A673 (cell line): Measurements from ENCODE around the gene SLC6A20. TPM values are rescaled to one million over a fixed set of nuclear protein-coding genes. Genes with fewer than 3 reads are reported as not detected.

Experiments
- BruUV-seq: library from RNA; stranded (reverse); fragments of 400-500 nt; replicated peaks from 2 replicates; lab custom pipeline; 2021; lab: Mats Ljungman, UMichigan
- CTCF ChIA-PET: fragments of 300-600 bp; sonication (Branson Sonifier 250); formaldehyde crosslinking; loops from one replicate; lab custom pipeline; 2022; ENCODE audit warnings: antibody characterized with exemption; lab: Charles Lee
- POLR2A ChIA-PET: fragments of 300-600 bp; sonication (Branson Sonifier 250); formaldehyde crosslinking; loops from one replicate; lab custom pipeline; 2022; ENCODE audit warnings: antibody characterized with exemption; ENCODE audit not compliant: low non-redundant PET; lab: Charles Lee
- DNase-seq: peaks from one replicate; pipeline ENCODE4 v3.0.0-alpha.2; 2015; ENCODE audit warnings: low spot score
- H3K27ac ChIP-seq: fragments of 200-600 bp; sonication (generic); 2 replicates; pipeline ENCODE4 v1.5.1; 2016; ENCODE audit warnings: mixed run types, low read depth, mild to moderate bottlenecking, mixed read lengths, antibody characterized with exemption, low read length; ENCODE audit not compliant: poor library complexity, severe bottlenecking
- H3K27me3 ChIP-seq: fragments of 200-600 bp; sonication (generic); replicated peaks from 2 replicates; pipeline ENCODE4 v1.6.1; 2017; ENCODE audit warnings: mixed run types, low read depth, mild to moderate bottlenecking, mixed read lengths, antibody characterized with exemption, low read length; ENCODE audit not compliant: insufficient read depth, poor library complexity
- H3K36me3 ChIP-seq: fragments of 200-600 bp; sonication (generic); 2 replicates; pipeline ENCODE4 v1.6.1; 2016; ENCODE audit warnings: mixed run types, mild to moderate bottlenecking, mixed read lengths, antibody characterized with exemption, low read length; ENCODE audit not compliant: insufficient read depth, poor library complexity, severe bottlenecking
- H3K4me1 ChIP-seq: fragments of 200-600 bp; sonication (generic); 2 replicates; pipeline ENCODE4 v1.6.1; 2017; ENCODE audit warnings: mixed run types, mild to moderate bottlenecking, mixed read lengths, antibody characterized with exemption, low read length; ENCODE audit not compliant: insufficient read depth, poor library complexity, severe bottlenecking
- H3K4me3 ChIP-seq: fragments of 200-600 bp; sonication (generic); 2 replicates; pipeline ENCODE4 v1.5.1; 2016; ENCODE audit warnings: low read depth, mixed run types, mild to moderate bottlenecking, mixed read lengths, low read length; ENCODE audit not compliant: poor library complexity, severe bottlenecking
- H3K9me3 ChIP-seq: fragments of 200-600 bp; sonication (generic); 2 replicates; pipeline ENCODE4 v1.6.1; 2016; ENCODE audit warnings: mixed run types, low read depth, mild to moderate bottlenecking, mixed read lengths, antibody characterized with exemption, low read length; ENCODE audit not compliant: poor library complexity, severe bottlenecking
- EZH2 ChIP-seq: fragments of 200-600 bp; sonication (generic); IDR thresholded peaks from 2 replicates; pipeline ENCODE4 v1.6.1; 2017; ENCODE audit warnings: borderline replicate concordance, low read depth, mild to moderate bottlenecking, mixed read lengths, antibody characterized with exemption, low read length; ENCODE audit not compliant: poor library complexity, severe bottlenecking
- intact Hi-C: fragments of 100-400 bp; cut with micrococcal nuclease; formaldehyde crosslinking; loops from one replicate; pipeline ENCODE4 v1.10.0; 2022; ENCODE audit not compliant: unreplicated experiment
- total RNA-seq: library from RNA; stranded (reverse); gene quantifications from 2 replicates; pipeline ENCODE4 v1.2.3, GENCODE V29; 2021
- TF ChIP-seq, protein P1 (sequence below): fragments of 300-800, 200-600 bp; sonication (generic); conservative IDR thresholded peaks from 2 replicates; pipeline ENCODE4 v1.5.1; 2017; ENCODE audit warnings: low read depth, mild to moderate bottlenecking, antibody characterized with exemption, low read length, moderate library complexity, mixed read lengths

SLC6A20 gene
- total RNA-seq, 1 experiment from 2014 or later = not detected

DNA sequence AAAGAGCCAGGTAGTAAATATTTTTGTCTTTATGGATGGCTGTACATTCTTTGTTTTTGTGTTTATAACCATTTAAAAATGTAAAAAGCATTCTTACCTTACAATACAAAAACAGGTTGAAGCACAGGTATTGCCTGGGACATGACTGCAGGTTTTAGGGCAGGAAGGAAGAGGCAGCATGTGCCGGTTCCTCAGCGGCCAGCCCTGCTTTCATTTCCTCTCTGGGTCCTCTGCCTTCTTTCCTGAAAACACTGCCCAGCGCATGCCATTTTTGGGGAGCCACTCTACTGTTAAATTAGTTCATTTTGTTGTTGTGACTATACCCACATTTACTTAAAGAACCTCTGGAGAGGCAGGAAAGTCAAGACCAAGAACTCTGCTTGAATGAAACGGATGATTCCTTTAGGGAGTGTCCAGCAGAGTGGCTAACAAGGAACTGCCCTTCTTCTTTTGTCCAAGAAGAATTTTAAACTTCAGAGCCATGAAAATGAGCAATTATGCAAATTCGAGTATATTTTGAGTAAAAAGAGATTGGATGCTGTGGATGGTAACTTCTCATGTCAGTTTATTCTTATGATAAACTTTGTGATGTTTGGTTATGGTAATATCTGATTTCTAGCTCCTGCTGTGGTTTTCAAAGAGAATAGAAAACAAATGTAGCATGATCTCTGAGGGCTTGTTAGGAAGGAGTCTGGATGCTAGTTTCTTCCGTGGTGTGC lies 54.4 kb downstream of the SLC6A20 start:
- POLR2A ChIA-PET = no interaction called here
- no peaks in the 10 kb centered on the region for H3K4me1 ChIP-seq
- H3K27ac ChIP-seq = no peak overlapping the region
- H3K36me3 ChIP-seq = peaks cover 20% of the 10 kb centered on the region
- no TSS peak for BruUV-seq
- intact Hi-C loops = no loop called here
- TF ChIP-seq EZH2 = no peak
- TF ChIP-seq, protein P1, sequence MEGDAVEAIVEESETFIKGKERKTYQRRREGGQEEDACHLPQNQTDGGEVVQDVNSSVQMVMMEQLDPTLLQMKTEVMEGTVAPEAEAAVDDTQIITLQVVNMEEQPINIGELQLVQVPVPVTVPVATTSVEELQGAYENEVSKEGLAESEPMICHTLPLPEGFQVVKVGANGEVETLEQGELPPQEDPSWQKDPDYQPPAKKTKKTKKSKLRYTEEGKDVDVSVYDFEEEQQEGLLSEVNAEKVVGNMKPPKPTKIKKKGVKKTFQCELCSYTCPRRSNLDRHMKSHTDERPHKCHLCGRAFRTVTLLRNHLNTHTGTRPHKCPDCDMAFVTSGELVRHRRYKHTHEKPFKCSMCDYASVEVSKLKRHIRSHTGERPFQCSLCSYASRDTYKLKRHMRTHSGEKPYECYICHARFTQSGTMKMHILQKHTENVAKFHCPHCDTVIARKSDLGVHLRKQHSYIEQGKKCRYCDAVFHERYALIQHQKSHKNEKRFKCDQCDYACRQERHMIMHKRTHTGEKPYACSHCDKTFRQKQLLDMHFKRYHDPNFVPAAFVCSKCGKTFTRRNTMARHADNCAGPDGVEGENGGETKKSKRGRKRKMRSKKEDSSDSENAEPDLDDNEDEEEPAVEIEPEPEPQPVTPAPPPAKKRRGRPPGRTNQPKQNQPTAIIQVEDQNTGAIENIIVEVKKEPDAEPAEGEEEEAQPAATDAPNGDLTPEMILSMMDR = no peak
- no peaks in the 10 kb centered on the region for H3K27me3 ChIP-seq
- CTCF ChIA-PET = no interaction called here
- H3K9me3 ChIP-seq = no peaks in the 10 kb centered on the region
- DNase-seq = no peak
- no peak overlapping the region for H3K4me3 ChIP-seq

DNA sequence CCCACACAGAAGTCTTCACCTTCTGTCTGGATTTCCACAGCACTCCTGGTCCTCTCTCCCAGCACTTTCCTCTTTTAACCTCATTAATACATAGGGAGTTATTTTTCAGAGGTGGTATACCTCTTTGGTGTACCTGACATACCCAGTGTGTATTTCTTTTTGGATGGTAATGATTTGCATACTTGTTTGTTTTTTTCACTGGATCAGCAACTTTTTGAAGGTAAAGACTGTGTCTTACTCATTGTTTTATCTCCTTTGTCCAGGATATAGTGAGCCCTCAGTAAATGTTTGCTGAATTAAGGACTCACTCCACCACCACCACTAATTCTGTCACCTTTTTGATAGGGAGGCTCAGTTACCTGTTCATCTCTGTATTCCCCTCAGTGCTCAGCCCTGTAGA lies 55.1 kb downstream of the SLC6A20 start:
- TF ChIP-seq, protein P1 = no peak
- TF ChIP-seq EZH2 = no peak
- peaks cover 20% of the 10 kb centered on the region for H3K36me3 ChIP-seq
- POLR2A ChIA-PET = no interaction called here

DNA sequence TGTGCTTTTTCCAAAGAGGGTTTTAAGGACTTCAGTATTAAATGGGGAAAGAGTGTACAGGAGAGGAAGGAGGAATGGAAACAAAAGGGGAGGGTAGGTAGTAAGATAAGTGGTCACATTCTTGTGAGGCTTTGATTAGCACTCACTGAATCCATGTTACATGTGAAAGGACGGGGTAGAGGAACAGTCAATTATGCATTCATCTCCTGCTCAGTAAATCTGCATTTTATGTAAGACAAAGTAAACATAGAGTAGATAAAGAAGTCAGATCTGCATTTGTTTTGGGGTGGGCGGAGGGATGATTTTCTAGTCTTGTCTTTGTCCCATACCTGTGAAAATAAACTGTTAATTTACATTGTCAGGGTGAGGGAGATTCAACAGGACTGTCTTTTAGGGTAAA lies 56.3 kb downstream of the SLC6A20 start:
- intact Hi-C loops = no loop called here
- H3K4me1 ChIP-seq = no peaks in the 10 kb centered on the region
- no peaks in the 10 kb centered on the region for H3K27me3 ChIP-seq
- TF ChIP-seq, protein P1 = no peak
- TF ChIP-seq EZH2 = no peak
- ChIA-PET CTCF (no interaction called here), POLR2A (no interaction called here)
- H3K27ac ChIP-seq = no peak overlapping the region
- no peaks in the 10 kb centered on the region for H3K9me3 ChIP-seq
- H3K36me3 ChIP-seq = peaks cover 25% of the 10 kb centered on the region
- no peak for DNase-seq
- BruUV-seq = no TSS peak
- no peak overlapping the region for H3K4me3 ChIP-seq

More for the DNA sequence above, 55.1 kb downstream of the SLC6A20 start:
- Histone ChIP-seq H3K9me3 (no peaks in the 10 kb centered on the region), H3K4me1 (no peaks in the 10 kb centered on the region), H3K27ac (no peak overlapping the region), H3K27me3 (no peaks in the 10 kb centered on the region), H3K4me3 (no peak overlapping the region)
- BruUV-seq = no TSS peak
- intact Hi-C loops = no loop called here
- no peak for DNase-seq
- CTCF ChIA-PET = no interaction called here
